Measurements from ENCODE around the gene N4BP2L2. TPM values are rescaled to one million over a fixed set of nuclear protein-coding genes. Genes with fewer than 3 reads are reported as not detected.

The N4BP2L2 gene
- total and polyA plus RNA-seq, 4 donors: 41.1 to 402 (median 75.0) TPM

- DNase-seq (no peak), ATAC-seq (ENCODE audit: insufficient read depth, low FRiP score) (no peak)
- TF ChIP-seq, protein P1, sequence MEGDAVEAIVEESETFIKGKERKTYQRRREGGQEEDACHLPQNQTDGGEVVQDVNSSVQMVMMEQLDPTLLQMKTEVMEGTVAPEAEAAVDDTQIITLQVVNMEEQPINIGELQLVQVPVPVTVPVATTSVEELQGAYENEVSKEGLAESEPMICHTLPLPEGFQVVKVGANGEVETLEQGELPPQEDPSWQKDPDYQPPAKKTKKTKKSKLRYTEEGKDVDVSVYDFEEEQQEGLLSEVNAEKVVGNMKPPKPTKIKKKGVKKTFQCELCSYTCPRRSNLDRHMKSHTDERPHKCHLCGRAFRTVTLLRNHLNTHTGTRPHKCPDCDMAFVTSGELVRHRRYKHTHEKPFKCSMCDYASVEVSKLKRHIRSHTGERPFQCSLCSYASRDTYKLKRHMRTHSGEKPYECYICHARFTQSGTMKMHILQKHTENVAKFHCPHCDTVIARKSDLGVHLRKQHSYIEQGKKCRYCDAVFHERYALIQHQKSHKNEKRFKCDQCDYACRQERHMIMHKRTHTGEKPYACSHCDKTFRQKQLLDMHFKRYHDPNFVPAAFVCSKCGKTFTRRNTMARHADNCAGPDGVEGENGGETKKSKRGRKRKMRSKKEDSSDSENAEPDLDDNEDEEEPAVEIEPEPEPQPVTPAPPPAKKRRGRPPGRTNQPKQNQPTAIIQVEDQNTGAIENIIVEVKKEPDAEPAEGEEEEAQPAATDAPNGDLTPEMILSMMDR (IDR thresholded peaks at IDR 0.05; ENCODE audit: control extremely low read depth, extremely low read depth): no peak
- no peaks in the 10 kb centered on the region for H3K4me1 ChIP-seq (ENCODE audit: control insufficient read depth in 5 of 5, insufficient read depth in 5 of 5, low read length in 5 of 5)
- 60 to 71% methylated on average over 4 of the region's 4 CpGs for WGBS, 2 donors
- no peaks in the 10 kb centered on the region for H3K27me3 ChIP-seq (ENCODE audit: control insufficient read depth in 3 of 3, insufficient read depth in 3 of 3, low read length in 2 of 3)
- H3K27ac ChIP-seq (ENCODE audit: low read depth in 1 of 2, low read length in 1 of 2): no peak overlapping the region
- no peak overlapping the region for H3K4me3 ChIP-seq
- H3K36me3 ChIP-seq (ENCODE audit: control insufficient read depth in 4 of 4, insufficient read depth in 4 of 4, low read length in 4 of 4): no peaks in the 10 kb centered on the region
- no peaks in the 10 kb centered on the region for H3K9me3 ChIP-seq (ENCODE audit: control insufficient read depth in 4 of 4, insufficient read depth in 3 of 4, low read length in 3 of 4)
- no peak overlapping the region for H3K9ac ChIP-seq (ENCODE audit: insufficient read depth in 1 of 2, low read length in 2 of 2)
Measured at GRCh38 chr13:32390048-32390447, 148.5 kb downstream of the N4BP2L2 start.

DNA sequence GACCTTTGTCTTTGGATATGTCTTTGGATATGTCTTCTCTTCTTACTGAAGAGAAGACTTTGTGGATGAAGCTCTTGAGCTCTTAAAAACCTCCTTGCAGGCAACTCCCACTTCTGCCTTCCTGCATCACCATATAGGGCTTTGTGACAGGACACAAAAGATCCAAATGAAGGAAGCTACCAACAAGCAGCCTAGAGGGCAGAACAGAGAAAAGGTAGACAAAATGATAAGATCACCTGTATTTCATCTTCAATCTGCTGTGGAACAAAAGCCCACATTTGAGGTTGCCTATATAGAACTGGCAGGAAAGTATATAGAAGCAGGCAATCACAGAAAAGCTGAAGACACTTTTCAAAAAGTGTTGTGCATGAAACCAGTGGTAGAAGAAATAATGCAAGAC, 153.2 kb downstream of the N4BP2L2 start:
- no peak overlapping the region for H3K9ac ChIP-seq (ENCODE audit: insufficient read depth in 1 of 2, low read length in 2 of 2)

GRCh38 chr13:32384702-32385101, 153.9 kb downstream of the N4BP2L2 start:
- H3K4me3 ChIP-seq: no peak overlapping the region
- WGBS, 2 donors: 58 to 76% methylated on average over 2 of the region's 2 CpGs
- H3K27me3 ChIP-seq (ENCODE audit: control insufficient read depth in 3 of 3, insufficient read depth in 3 of 3, low read length in 2 of 3): no peaks in the 10 kb centered on the region
- ATAC-seq (ENCODE audit: insufficient read depth, low FRiP score): no peak
- H3K36me3 ChIP-seq (ENCODE audit: control insufficient read depth in 4 of 4, insufficient read depth in 4 of 4, low read length in 4 of 4): peaks cover 0 to 4% (median 2%) of the 10 kb centered on the region in 4 donors
- TF ChIP-seq, protein P1 (IDR thresholded peaks at IDR 0.05; ENCODE audit: control extremely low read depth, extremely low read depth): no peak
- H3K27ac ChIP-seq (ENCODE audit: low read depth in 1 of 2, low read length in 1 of 2): no peak overlapping the region
- no peaks in the 10 kb centered on the region for H3K9me3 ChIP-seq (ENCODE audit: control insufficient read depth in 4 of 4, insufficient read depth in 3 of 4, low read length in 3 of 4)
- no peak overlapping the region for H3K9ac ChIP-seq (ENCODE audit: insufficient read depth in 1 of 2, low read length in 2 of 2)
- no peaks in the 10 kb centered on the region for H3K4me1 ChIP-seq (ENCODE audit: control insufficient read depth in 5 of 5, insufficient read depth in 5 of 5, low read length in 5 of 5)
- DNase-seq: no peak

More for the DNA sequence above, 153.2 kb downstream of the N4BP2L2 start:
- H3K27ac ChIP-seq (ENCODE audit: low read depth in 1 of 2, low read length in 1 of 2): no peak overlapping the region
- peaks cover 0 to 4% (median 2%) of the 10 kb centered on the region in 4 donors for H3K36me3 ChIP-seq (ENCODE audit: control insufficient read depth in 4 of 4, insufficient read depth in 4 of 4, low read length in 4 of 4)
- no peaks in the 10 kb centered on the region for H3K4me1 ChIP-seq (ENCODE audit: control insufficient read depth in 5 of 5, insufficient read depth in 5 of 5, low read length in 5 of 5)
- TF ChIP-seq, protein P1 (IDR thresholded peaks at IDR 0.05; ENCODE audit: control extremely low read depth, extremely low read depth): no peak
- H3K27me3 ChIP-seq (ENCODE audit: control insufficient read depth in 3 of 3, insufficient read depth in 3 of 3, low read length in 2 of 3): no peaks in the 10 kb centered on the region
- ATAC-seq (ENCODE audit: insufficient read depth, low FRiP score) (no peak), DNase-seq (no peak)
- no peak overlapping the region for H3K4me3 ChIP-seq
- no peaks in the 10 kb centered on the region for H3K9me3 ChIP-seq (ENCODE audit: control insufficient read depth in 4 of 4, insufficient read depth in 3 of 4, low read length in 3 of 4)

All from lung (tissue), 12 donors.